K562 (cell line): Measurements from ENCODE around the gene TP73. TPM values are rescaled to one million over a fixed set of nuclear protein-coding genes. Genes with fewer than 3 reads are reported as not detected.

Experiments used
- AFF1 ChIP-seq, 2 experiments: fragments of 450-650 bp; IDR thresholded peaks; 2 replicates each; pipeline ENCODE4 v1.6.1; 2018; ENCODE audit warnings: mild to moderate bottlenecking in 2 of 2, low read depth in 1 of 2; ENCODE audit not compliant: partially characterized antibody in 2 of 2
- ARHGAP35 ChIP-seq: fragments of 450-650 bp; IDR thresholded peaks from 2 replicates; pipeline ENCODE4 v1.6.1; 2018; ENCODE audit not compliant: partially characterized antibody
- FOS ChIP-seq: IDR thresholded peaks from 3 replicates; pipeline ENCODE4 v1.6.1; 2011; ENCODE audit not compliant: insufficient read length; ENCODE audit errors: extremely low read depth
- GTF2E2 ChIP-seq: fragments of 200-800 bp; sonication (Bioruptor generic); IDR thresholded peaks from 2 replicates; pipeline ENCODE4 v1.6.1; 2016; ENCODE audit warnings: missing genetic modification characterization, missing compliant biosample characterization
- HSF4 ChIP-seq: fragments of 250-450 bp; sonication (Bioruptor Pico); IDR thresholded peaks from 2 replicates; pipeline ENCODE4 v2.1.2; 2022; ENCODE audit warnings: mild to moderate bottlenecking, moderate library complexity, borderline replicate concordance
- PCBP1 ChIP-seq: fragments of 200-400 bp; formaldehyde crosslinking; IDR thresholded peaks from 2 replicates; pipeline ENCODE4 v1.6.1; 2018; ENCODE audit warnings: mild to moderate bottlenecking, low read depth, low read length; ENCODE audit not compliant: poor library complexity, severe bottlenecking
- RB1 ChIP-seq: fragments of 450-650 bp; IDR thresholded peaks from 2 replicates; pipeline ENCODE4 v1.6.1; 2017; ENCODE audit warnings: low read depth, mild to moderate bottlenecking
- TARDBP ChIP-seq: fragments of 450-650 bp; IDR thresholded peaks from 2 replicates; pipeline ENCODE4 v1.6.1; 2016
- TEAD4 ChIP-seq, 2 experiments: sonication (generic) in 1 of 2; formaldehyde crosslinking in 1 of 2; IDR thresholded peaks; 2 replicates each; pipeline versions ENCODE4 v1.6.1 to v1.8.0; 2012 to 2022; ENCODE audit warnings: borderline replicate concordance in 1 of 2, inconsistent platforms in 1 of 2, low read length in 1 of 2, mild to moderate bottlenecking in 1 of 2, missing genetic modification reagents in 1 of 2
- WHSC1 ChIP-seq: IDR thresholded peaks from one replicate; pipeline ENCODE4 v1.6.1; 2012; ENCODE audit warnings: low read length, control low read depth, inconsistent platforms
- ZBTB2 ChIP-seq: fragments of 450-650 bp; IDR thresholded peaks from 2 replicates; pipeline ENCODE4 v1.6.1; 2016; ENCODE audit warnings: antibody characterized with exemption
- ZFP36 ChIP-seq: fragments of 150-350 bp; IDR thresholded peaks from 2 replicates; pipeline ENCODE4 v1.6.1; 2018; ENCODE audit warnings: low read length, low read depth; ENCODE audit not compliant: partially characterized antibody
- ZNF282 ChIP-seq: sonication (generic); formaldehyde crosslinking; IDR thresholded peaks from 2 replicates; pipeline ENCODE4 v1.8.1; 2023; ENCODE audit warnings: missing genetic modification reagents
- ZNF561 ChIP-seq: fragments of 450-650 bp; formaldehyde crosslinking; conservative IDR thresholded peaks from 2 replicates; pipeline ENCODE4 v1.4.0; 2020; ENCODE audit warnings: mild to moderate bottlenecking, moderate library complexity
- ZNF586 ChIP-seq: fragments of 450-650 bp; formaldehyde crosslinking; conservative IDR thresholded peaks from 2 replicates; pipeline ENCODE4 v1.4.0; 2020; ENCODE audit warnings: mild to moderate bottlenecking, moderate library complexity
- ZNF592 ChIP-seq: fragments of 450-650 bp; IDR thresholded peaks from 2 replicates; pipeline ENCODE4 v1.6.1; 2017; ENCODE audit warnings: antibody characterized with exemption, mild to moderate bottlenecking
- ZZZ3 ChIP-seq: fragments of 450-650 bp; IDR thresholded peaks from 2 replicates; pipeline ENCODE4 v1.6.1; 2016; ENCODE audit warnings: antibody characterized with exemption, mild to moderate bottlenecking, moderate library complexity
- polyA plus RNA-seq, 8 experiments: library from polyadenylated mRNA; depleted of rRNA in 4 of 8; stranded (reverse) in 5 of 8; unstranded in 3 of 8; fragments of >200 nt; fragmentation: Nextera tagmentation in 2 of 8; fragmentation: Illumina TruSeq in 1 of 8; extraction: Ambion mirVana in 2 of 8; extraction: Trizol in 1 of 8; gene quantifications; 2 replicates each; pipeline versions ENCODE4 v1.2.1 to v1.2.3, GENCODE V29; 2011 to 2014; ENCODE audit warnings: inconsistent platforms in 1 of 8, missing spikeins in 1 of 8
- total RNA-seq, 7 experiments: library from RNA; depleted of rRNA in 6 of 7; stranded (reverse); fragments of >200 nt in 6 of 7; fragmentation: Illumina TruSeq in 2 of 7; extraction: Trizol in 2 of 7; gene quantifications; 2 replicates each; pipeline versions ENCODE4 v1.2.1 to v1.2.3, GENCODE V29; 2011 to 2021; ENCODE audit warnings: low replicate concordance in 1 of 7

The TP73 gene
- total and polyA plus RNA-seq, 9 of the 15 experiments (the other 6 are each of a cell fraction or from before 2014, with no cell fraction given): 0.07 to 1.6 (median 0.40) TPM; not detected in 2

GRCh38 chr1:3772715-3773571 lies 120.6 kb downstream of the TP73 start, which contains the start of gene SMIM1 (continued):
- TF ChIP-seq ZNF592: no peak
- TF ChIP-seq PCBP1: no peak
- TF ChIP-seq TARDBP: no peak
- peak; percentile 54; the same call in 1 of the 2 replicates for TF ChIP-seq RB1
- TF ChIP-seq ARHGAP35: no peak
- TF ChIP-seq TEAD4 (IDR thresholded peaks at IDR 0.05; ENCODE audit: low read length): no peak
- TF ChIP-seq TEAD4 (CRISPR knock-in tag; IDR thresholded peaks at IDR 0.05; ENCODE audit: borderline replicate concordance): no peak
- no peak for TF ChIP-seq HSF4 (CRISPR knock-in tag)
- TF ChIP-seq FOS: no peak
- TF ChIP-seq GTF2E2 (tag): no peak
- TF ChIP-seq ZNF586 (CRISPR knock-in tag): no peak
- TF ChIP-seq AFF1 (IDR thresholded peaks at IDR 0.05; ENCODE audit: low read depth in 1 of 2, partially characterized antibody in 2 of 2): no peak
- TF ChIP-seq ZBTB2: no peak; the same call in 1 of the 2 replicates
- TF ChIP-seq ZNF282: no peak
- no peak for TF ChIP-seq ZFP36
- no peak for TF ChIP-seq WHSC1
- TF ChIP-seq ZNF561 (CRISPR knock-in tag): no peak
- TF ChIP-seq ZZZ3: no peak
